Activated gamma-delta T cell (primary cell): ENCODE results near the gene SORCS2.

Experiments
- DNase-seq: peaks from one replicate; lab custom pipeline; 2025; lab: John Stamatoyannopoulos, UW

Gene SORCS2

DNA sequence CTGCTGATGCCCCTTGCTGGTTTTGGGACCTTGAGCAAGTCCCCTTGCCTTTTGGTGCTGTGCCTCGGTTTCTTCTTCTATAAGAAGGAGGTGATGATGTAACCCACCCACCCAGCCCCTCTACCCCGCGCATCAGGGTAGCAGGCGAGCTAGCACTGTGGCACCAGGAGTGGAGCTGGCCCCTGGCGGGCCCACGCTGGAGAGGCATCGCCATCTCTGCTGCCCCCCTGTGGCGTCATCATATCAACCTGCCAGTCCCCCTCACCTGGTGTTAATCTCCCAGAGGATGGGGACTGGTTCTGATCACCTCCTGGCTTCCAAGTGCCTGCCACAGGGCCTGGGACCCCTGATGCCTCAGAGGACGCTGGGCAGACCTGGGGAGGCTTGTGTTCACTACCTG, 6.3 kb upstream of the SORCS2 start:
- DNase-seq = no peak

DNA sequence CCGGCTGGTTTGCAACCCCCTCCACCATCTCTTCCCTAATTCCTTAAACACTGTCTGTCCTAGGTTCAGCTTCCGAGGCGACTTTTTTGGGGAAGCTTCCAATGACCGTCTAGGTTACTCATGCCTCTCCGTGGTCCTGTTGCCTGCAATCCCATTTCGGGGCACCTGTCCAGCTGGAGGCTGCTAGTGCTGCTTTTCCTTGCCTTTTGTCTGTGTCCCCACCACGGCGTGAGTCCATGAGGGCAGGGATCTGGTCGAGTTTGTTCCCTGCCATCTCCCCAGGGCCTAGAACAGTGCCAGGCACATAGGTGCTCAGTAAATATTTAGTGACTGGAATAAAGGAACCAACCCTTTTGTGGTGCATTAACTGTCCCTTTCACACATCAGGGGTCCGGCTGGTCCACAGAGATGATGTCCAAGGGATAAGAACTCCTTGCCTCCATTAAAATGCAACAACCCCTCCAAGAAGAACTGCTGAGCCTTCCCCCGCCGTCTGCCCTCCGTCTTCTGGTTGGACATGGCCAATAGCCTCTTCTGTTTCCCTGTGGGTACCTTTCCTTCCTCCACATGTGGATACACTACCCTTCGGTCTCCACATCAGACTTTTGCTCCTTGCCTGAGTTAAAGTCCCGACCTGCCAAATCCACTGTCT, 5.7 kb upstream of the SORCS2 start:
- no peak for DNase-seq

- no peak for DNase-seq
These were observed 5.2 kb upstream of the SORCS2 start for GRCh38 chr4:7187168-7187535.

- DNase-seq = no peak
These were observed 4.6 kb upstream of the SORCS2 start for GRCh38 chr4:7187691-7188090.

GRCh38 chr4:7189066-7189465, 3.3 kb upstream of the SORCS2 start:
- no peak for DNase-seq

DNA sequence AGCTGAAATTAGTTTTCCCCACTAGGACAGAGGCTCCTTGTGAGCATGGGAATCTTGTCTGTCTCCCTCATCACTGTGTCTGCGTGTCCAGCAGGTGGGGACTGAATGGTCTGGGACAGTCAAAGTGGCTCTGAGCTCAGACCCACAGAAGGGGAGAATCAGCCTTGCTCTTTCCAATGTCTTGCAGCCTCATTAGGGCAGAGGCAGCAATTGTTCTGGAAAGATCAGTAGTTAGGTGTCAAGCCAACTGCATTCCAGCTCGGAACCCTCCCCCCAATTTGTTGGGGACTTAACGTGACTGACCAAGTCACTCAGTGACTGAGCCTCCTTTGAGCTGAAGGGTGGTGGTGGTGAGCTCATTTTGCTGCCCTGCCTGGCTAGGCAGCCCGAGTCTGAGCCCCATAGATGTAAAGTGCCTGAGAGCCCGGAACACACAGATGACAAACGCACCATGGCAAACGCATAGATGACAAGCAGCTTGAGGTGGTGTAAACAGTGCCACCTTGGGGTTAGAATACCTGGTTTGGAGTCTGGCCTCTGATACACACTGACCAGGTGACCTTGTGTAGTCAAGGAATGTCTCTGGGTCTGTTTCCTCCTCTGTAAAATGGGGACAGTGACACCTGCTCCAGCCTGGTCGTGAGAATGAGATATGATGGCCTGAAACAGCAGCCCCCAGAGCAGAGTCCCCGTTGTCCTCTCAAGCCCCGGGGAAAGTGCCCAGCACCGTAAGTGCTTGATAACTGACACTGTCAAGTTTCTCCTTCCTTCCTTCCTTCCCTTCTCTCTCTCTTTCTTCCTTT, 2.7 kb upstream of the SORCS2 start:
- no peak for DNase-seq

- DNase-seq = no peak
These were observed 2.1 kb upstream of the SORCS2 start for GRCh38 chr4:7190278-7190594.

GRCh38 chr4:7190691-7191545, 1.4 kb upstream of the SORCS2 start:
- no peak for DNase-seq

DNA sequence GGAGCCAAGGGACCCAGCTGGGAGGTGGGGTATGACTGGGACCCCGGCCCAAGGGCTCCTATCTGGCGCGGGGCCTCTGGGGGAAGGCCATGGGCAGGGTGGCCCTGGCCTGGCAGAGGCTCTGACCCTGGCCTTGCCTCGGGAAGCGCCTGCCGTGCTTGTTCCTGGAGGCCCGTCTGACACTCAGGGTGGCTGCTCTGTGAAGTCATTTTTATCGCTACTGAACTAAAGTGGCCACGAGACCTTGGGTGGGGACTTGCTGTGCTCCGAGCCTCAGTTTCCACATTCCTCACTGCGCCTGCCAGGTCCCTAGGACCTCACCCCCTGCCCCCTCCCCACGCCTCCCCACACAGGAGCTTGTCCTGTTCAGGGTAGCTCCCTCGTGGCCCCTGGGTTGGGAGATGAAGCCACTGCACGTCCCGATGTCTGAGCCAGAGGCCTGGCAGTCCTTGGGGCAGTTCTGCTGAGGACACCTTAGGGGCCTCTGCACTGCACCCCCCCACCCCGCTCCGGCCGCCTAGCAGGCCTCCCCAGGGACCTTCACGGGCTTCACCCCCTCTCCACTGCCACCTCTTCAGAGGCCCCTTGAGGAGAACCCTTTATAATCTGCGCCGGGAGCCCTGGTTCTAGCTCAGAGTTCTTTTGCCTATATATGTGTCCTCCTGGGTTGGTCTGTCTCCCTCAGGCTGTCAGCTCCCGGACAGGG, 639 bp upstream of the SORCS2 start:
- DNase-seq = no peak

- no peak for DNase-seq
These were observed 956 bp downstream of the SORCS2 start for GRCh38 chr4:7193030-7193958.

- DNase-seq = no peak
These were observed 2.2 kb downstream of the SORCS2 start for GRCh38 chr4:7194251-7195140.

DNA sequence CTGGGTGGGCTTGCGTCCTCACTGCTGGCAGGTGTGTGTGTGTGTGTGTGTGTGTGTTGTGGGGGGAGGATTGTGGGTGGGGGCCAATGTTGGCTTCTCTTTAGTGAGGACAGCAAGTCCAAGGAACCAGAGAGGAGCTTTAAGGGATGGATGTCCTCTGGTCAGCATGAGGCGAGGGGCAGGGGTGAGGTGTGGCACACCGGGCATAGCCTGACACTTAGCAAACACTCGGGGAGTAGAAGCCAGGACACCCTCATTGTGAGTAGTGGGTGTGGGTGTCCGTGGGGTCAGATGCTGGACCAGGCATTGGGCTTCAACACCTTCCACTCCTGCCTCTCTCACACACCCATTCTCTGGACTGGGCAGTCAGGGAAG, 2.8 kb downstream of the SORCS2 start:
- no peak for DNase-seq

- DNase-seq = no peak
These were observed 3.4 kb downstream of the SORCS2 start for GRCh38 chr4:7195546-7196287.

GRCh38 chr4:7196288-7196651, 3.9 kb downstream of the SORCS2 start:
- no peak for DNase-seq

GRCh38 chr4:7196736-7197135, 4.4 kb downstream of the SORCS2 start:
- DNase-seq = no peak

DNA sequence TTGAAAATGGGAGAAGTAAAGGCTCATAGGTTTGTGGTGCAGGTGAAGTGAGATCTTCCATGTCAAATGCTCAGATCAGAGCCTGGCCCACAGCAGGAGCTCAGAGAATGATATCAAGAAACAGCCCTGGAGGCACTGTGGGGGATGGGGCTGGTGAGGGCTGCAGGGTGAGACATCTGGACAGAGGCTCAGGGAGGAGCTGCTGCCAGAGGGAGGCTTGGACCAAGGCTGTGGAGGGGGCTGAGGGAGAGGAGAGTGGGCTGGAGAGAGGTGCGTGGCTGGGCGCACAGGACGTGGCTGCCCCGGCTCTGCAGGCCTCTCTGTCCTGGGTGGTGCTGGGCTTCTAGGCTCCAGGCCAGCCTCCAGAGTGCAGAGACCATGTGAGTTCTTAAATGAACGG, 5.6 kb downstream of the SORCS2 start:
- no peak for DNase-seq

- DNase-seq = no peak
These were observed 6.2 kb downstream of the SORCS2 start for GRCh38 chr4:7198440-7199128.

GRCh38 chr4:7199129-7199725, 6.9 kb downstream of the SORCS2 start:
- no peak for DNase-seq
